Osteoblast (primary cell): ENCODE measurements around the gene DUSP15. TPM values are rescaled to one million over a fixed set of nuclear protein-coding genes. Genes with fewer than 3 reads are reported as not detected.
"Not testable (repeated sequence)": the region's sequence is repeated elsewhere in the genome, so short reads cannot be mapped to it uniquely, and the experiment has no call there.

Source experiments
- DNase-seq: peaks from one replicate; pipeline ENCODE4 v3.0.0; 2011; ENCODE audit warnings: low spot score, mixed read lengths; ENCODE audit not compliant: insufficient read length; ENCODE audit errors: missing footprints
- H2AFZ ChIP-seq: 2 replicates; pipeline ENCODE4 v1.6.0; 2011; ENCODE audit warnings: mild to moderate bottlenecking, low read length
- H3K27ac ChIP-seq: 2 replicates; pipeline ENCODE4 v1.5.1; 2011; ENCODE audit warnings: mild to moderate bottlenecking, low read depth, low read length, moderate library complexity
- H3K27me3 ChIP-seq: 2 replicates; pipeline ENCODE4 v1.6.0; 2012; ENCODE audit warnings: mild to moderate bottlenecking, control low read depth, inconsistent platforms, low read length, moderate library complexity; ENCODE audit not compliant: insufficient read depth
- H3K36me3 ChIP-seq: 2 replicates; pipeline ENCODE4 v1.5.1; 2011; ENCODE audit warnings: mild to moderate bottlenecking, low read length, control low read depth, moderate library complexity; ENCODE audit not compliant: insufficient read depth
- H3K4me1 ChIP-seq: 2 replicates; pipeline ENCODE4 v1.5.1; 2011; ENCODE audit warnings: mild to moderate bottlenecking, low read length, control low read depth, moderate library complexity; ENCODE audit not compliant: insufficient read depth
- H3K4me2 ChIP-seq: 2 replicates; pipeline ENCODE4 v1.6.0; 2011; ENCODE audit warnings: mild to moderate bottlenecking, low read length; ENCODE audit not compliant: insufficient read depth
- H3K4me3 ChIP-seq: fragments of 200-600 bp; sonication (generic); 3 replicates; pipeline ENCODE4 v1.5.1; 2012; ENCODE audit warnings: mild to moderate bottlenecking, low read length, inconsistent platforms; ENCODE audit not compliant: insufficient read depth
- H3K79me2 ChIP-seq: 2 replicates; pipeline ENCODE4 v1.6.0; 2012; ENCODE audit warnings: mild to moderate bottlenecking, low read length, control low read depth, inconsistent platforms; ENCODE audit not compliant: insufficient read depth
- H3K9me3 ChIP-seq: 2 replicates; pipeline ENCODE4 v1.5.1; 2011; ENCODE audit warnings: low read depth, low read length, control low read depth
- H4K20me1 ChIP-seq: 2 replicates; pipeline ENCODE4 v1.6.0; 2012; ENCODE audit warnings: mild to moderate bottlenecking, low read length, control low read depth; ENCODE audit not compliant: insufficient read depth
- CTCF ChIP-seq: IDR thresholded peaks from 2 replicates; pipeline ENCODE4 v1.5.1; 2011; ENCODE audit warnings: mild to moderate bottlenecking, low read depth, low read length, moderate library complexity; ENCODE audit errors: extremely low read depth
- total RNA-seq: library from RNA; depleted of rRNA; stranded (reverse); fragments of >200 nt; gene quantifications from 2 replicates; pipeline ENCODE4 v1.2.3, GENCODE V29; 2012

The DUSP15 gene
- total RNA-seq, 1 donor, result 1.4 TPM

GRCh38 chr20:31815408-31816188, 54.7 kb downstream of the DUSP15 start:
- H3K9me3 ChIP-seq, result no peaks in the 10 kb centered on the region
- no peaks in the 10 kb centered on the region for H4K20me1 ChIP-seq
- peaks cover 7% of the 10 kb centered on the region for H3K36me3 ChIP-seq
- peak; percentile 87 for DNase-seq
- H2AFZ ChIP-seq, result peak overlapping the region; percentile 16
- no peak overlapping the region for H3K4me2 ChIP-seq
- no peaks in the 10 kb centered on the region for H3K27me3 ChIP-seq
- no peaks in the 10 kb centered on the region for H3K79me2 ChIP-seq
- H3K4me3 ChIP-seq, result no peak overlapping the region
- TF ChIP-seq CTCF, result no peak
- H3K27ac ChIP-seq, result no peak overlapping the region
- H3K4me1 ChIP-seq, result peaks cover 29% of the 10 kb centered on the region

GRCh38 chr20:31814142-31814541, 56.2 kb downstream of the DUSP15 start:
- H3K27me3 ChIP-seq, H3K36me3 ChIP-seq, DNase-seq, H4K20me1 ChIP-seq, H3K9me3 ChIP-seq, H3K4me2 ChIP-seq, H2AFZ ChIP-seq, H3K79me2 ChIP-seq, H3K27ac ChIP-seq, H3K4me3 ChIP-seq: not testable (repeated sequence)
- H3K4me1 ChIP-seq, result peaks cover 41% of the 10 kb centered on the region

- H3K36me3 ChIP-seq, result peaks cover 7% of the 10 kb centered on the region
- H4K20me1 ChIP-seq, result no peaks in the 10 kb centered on the region
- no peak overlapping the region for H3K4me3 ChIP-seq
- no peaks in the 10 kb centered on the region for H3K9me3 ChIP-seq
- H3K79me2 ChIP-seq, result no peaks in the 10 kb centered on the region
- no peak for TF ChIP-seq CTCF
- H2AFZ ChIP-seq, result no peak overlapping the region
- peaks cover 41% of the 10 kb centered on the region for H3K4me1 ChIP-seq
- DNase-seq, result no peak
- H3K4me2 ChIP-seq, result no peak overlapping the region
- H3K27ac ChIP-seq, result no peak overlapping the region
- H3K27me3 ChIP-seq, result no peaks in the 10 kb centered on the region
Measured at GRCh38 chr20:31813611-31814010, 56.7 kb downstream of the DUSP15 start.

DNA sequence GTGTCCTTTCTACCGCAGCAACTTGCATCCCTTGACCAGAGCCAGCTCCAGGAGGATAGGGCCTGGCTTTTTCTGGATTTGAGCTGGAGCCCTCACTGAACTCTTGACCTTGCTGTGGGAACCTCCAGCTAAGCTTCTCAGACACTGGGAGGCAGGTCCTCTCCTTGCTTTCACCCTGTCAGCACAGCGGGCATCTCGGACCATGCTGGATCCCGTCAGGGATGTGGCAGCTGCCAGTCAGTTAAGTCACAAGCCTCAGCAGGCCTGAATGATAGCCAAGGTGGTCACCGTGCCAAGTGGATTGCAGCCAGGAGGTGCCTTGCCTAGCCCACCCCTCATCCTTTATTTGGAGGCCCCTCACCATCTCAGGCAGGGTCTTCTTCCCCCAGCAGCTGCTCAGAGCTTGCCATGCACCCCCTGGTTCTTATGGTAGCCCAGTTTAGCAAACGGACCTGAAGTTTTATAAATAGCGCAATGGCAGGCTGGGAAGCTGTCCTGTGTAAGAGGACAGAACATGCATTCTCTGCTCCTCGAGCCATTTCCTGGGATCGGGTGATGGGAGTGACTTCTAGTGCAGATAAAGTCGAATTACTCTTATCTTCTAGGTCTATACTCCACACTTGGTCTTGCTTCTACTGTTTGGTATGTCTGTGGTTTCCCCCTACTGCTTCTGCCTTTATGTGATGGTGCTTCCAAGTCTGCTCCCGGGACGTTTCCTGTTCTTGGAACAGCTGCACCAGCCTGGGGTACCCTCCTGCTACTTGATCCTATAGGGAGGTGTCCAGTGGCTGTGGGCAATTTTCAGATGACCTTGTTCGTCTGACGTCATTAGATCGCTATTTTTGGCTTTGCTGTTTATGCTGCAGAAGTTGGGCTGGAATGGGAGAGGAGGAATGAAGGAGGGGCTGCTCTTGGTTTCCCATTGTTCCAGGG, 58.3 kb downstream of the DUSP15 start:
- Histone ChIP-seq H4K20me1 (no peaks in the 10 kb centered on the region), H3K4me1 (peaks cover 41% of the 10 kb centered on the region), H3K4me3 (no peak overlapping the region), H2AFZ (peak overlapping the region; percentile 12), H3K27ac (peak overlapping the region; percentile 86), H3K9me3 (no peaks in the 10 kb centered on the region), H3K79me2 (no peaks in the 10 kb centered on the region), H3K36me3 (peaks cover 7% of the 10 kb centered on the region), H3K27me3 (no peaks in the 10 kb centered on the region), H3K4me2 (peak overlapping the region; percentile 39)
- DNase-seq, result peak; percentile 89
- TF ChIP-seq CTCF, result no peak
